CD4-positive, alpha-beta T cell treated with Interferon gamma for 1 hour (primary cell): ENCODE measurements around the gene DBX1.

Experiments used
- DNase-seq: peaks from one replicate; pipeline ENCODE4 v3.0.0-alpha.2; 2020

Gene DBX1

DNA sequence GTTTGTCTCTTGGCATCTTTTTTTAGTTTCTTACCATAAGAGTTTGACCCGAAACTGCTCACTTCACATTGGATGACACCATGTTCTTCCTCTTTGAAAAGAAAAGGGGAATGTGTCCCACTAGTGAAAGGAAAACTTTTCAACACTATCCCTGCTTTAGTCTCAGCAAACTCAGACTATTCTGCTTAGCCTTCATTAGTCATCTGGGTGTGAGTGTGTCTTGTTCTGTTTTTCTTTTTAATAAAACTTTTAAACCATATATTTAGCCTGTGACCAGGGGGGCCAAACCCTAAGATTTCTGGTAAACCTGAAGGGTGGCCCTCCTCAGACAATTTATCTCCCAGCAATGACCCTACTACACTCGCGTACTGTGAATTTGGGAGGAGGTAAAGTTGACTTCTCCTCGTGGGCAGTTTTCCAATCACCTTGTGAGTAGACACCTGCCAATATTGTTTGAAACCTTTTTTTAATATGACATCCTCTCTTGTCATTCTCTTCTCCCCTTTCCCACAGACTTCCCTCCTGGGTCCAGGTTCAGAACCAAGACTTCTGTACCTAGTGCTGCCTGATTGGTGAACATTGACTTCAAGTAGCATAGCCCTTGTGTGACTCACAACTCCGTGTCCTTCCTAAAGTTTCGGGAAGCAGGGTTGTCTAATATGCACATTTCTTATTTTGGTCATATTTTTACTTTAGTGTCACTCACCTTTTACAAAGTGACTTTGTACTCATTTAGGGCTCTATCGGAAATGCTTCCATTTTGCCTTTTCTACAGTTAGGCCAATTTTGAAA lies 39.9 kb downstream of the DBX1 start:
- no peak for DNase-seq

- DNase-seq, result no peak
These were observed 41.0 kb downstream of the DBX1 start for GRCh38 chr11:20119315-20119714.

DNA sequence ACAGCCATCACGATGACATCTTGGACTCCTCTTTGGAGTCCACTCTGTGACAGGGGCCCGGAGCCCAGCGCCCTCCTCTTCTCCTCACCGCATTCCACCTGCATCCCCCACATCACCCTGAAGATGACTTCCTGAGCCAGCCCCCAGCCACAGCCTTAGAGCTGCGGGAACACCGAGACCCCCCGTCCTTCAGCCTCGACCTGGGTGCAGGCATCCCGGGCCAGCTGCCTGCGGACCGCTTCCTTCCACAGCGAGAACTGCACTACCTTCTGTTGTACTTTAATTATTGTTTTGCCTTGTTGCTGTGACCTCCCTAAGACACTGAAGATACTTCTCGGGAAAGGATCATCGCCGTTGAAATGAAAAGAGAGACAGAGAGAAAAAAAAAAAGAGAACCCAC lies 42.1 kb downstream of the DBX1 start:
- no peak for DNase-seq

DNA sequence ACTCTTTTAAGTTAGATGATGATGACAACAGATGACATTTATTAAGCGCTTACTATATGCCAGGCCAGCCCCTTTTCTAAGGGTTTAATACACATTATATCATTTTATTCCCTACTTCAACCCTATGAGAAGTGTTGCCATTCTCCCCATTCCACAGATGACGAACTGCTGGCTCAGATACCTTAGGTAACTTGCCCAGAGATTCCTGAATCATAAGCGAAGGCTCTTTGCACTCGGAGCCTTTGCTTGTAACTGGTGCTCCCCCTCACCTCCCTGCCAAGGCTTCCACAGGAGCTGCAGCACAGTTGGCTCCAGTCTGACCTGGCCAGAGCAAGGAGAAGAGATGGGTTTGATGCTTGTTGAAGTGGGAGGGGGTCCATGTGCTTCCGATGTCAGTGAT lies 43.0 kb downstream of the DBX1 start:
- no peak for DNase-seq

GRCh38 chr11:20116825-20117224 lies 43.5 kb downstream of the DBX1 start:
- no peak for DNase-seq

GRCh38 chr11:20114588-20114987 lies 45.7 kb downstream of the DBX1 start:
- no peak for DNase-seq

DNA sequence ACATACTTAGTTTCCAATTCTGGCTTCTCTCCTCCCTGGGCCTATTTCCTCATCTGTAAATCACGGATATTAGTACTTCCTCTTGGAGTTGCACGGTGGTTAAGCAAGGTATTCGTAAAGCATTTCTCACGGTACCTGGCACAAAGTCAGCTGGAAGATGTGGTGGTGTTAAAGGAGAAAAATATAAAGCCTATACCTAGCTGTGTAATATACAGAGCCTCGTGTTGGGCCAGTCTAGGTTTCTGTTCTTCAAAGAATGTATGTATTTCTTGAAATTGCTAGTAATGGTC lies 47.2 kb downstream of the DBX1 start:
- DNase-seq, result no peak

DNA sequence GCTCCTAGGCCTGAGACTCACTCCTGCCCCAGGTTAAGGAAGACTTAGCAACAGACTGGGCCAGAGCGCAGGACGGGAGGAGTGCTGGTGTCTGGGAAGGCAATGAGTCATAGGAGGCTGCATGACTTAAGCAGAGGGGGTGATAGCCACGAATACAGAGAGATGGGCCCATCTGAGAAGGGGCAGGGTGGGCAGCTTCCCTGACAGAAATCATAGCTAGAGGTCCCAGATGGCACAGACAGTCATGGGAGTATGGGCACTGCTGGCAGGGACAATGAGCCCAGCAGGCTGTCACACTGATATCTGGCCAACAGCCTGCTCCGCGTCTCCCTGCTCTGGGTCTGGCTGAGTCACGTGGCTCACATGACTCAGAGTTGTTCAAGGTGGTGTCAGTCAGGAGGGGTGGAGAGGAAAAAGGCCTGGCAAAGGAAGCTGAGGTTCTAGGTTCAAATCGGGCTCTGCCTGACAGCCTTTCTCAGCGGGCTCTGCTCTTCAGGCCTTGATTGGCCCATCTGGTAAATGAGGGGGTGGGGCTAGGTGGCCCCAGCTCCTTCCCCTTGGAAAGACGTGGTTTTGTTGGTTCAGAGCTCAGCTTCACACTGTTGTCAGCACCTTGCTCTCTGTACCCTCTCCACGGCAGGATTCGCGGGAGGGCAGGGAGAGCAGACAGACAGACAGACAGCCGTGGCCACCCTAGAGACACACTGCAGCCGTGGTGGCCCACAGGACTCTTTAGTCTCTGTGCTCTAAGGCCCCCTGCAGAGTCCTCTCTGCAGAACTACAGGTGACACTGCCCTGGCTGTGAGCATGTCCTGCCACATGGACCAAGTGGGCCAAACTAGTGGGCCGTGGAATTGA lies 47.8 kb downstream of the DBX1 start:
- DNase-seq, result no peak

GRCh38 chr11:20111871-20112270 lies 48.4 kb downstream of the DBX1 start:
- DNase-seq, result no peak

- DNase-seq, result peak; percentile 23
These were observed 49.2 kb downstream of the DBX1 start for GRCh38 chr11:20110908-20111669.

GRCh38 chr11:20109731-20110445 lies 50.4 kb downstream of the DBX1 start:
- DNase-seq, result no peak
